ENCODE measurements around the gene MPEG1.

The MPEG1 gene

DNA sequence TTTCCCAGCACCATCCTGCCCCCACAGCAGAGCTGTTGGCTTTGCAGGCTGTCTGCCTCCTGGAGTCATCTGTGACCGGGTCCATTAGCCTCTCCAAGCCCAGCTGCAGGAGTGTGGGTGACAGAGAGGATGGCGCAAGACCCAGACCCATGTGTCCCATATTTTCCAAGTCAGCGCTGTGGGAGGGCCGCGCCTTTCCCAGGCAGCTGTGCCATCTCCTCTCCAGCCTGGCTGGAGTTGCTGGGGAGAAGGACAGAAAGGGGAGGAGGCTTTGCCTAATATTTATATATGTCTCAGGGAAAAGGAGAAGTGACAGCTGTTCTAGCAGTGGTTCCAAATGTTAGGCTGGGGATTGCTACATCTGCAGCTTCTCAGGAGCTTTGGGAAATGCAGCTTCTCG is 25.1 kb downstream of the MPEG1 start:
- H4K20me1 ChIP-seq (ENCODE audit: insufficient read depth, low read length): no peaks in the 10 kb centered on the region
- H3K79me2 ChIP-seq (ENCODE audit: low read length): no peaks in the 10 kb centered on the region
- H2AFZ ChIP-seq (ENCODE audit: low read length): no peak overlapping the region
- H3K27ac ChIP-seq (ENCODE audit: low read length): no peak overlapping the region
- H3K9me2 ChIP-seq (replicated peaks; ENCODE audit: insufficient read depth, low read length): no peaks in the 10 kb centered on the region
- no peak for DNase-seq
- no peaks in the 10 kb centered on the region for H3K4me1 ChIP-seq (ENCODE audit: low read length)
- no peak overlapping the region for H3K9ac ChIP-seq (ENCODE audit: low read length)
- no peak overlapping the region for H3K4me2 ChIP-seq (ENCODE audit: low read depth, low read length)
- no peaks in the 10 kb centered on the region for H3K27me3 ChIP-seq (replicated peaks; ENCODE audit: insufficient read depth, low read length)
- no peak for TF ChIP-seq EZH2phosphoT487 (IDR thresholded peaks at IDR 0.05; ENCODE audit: low read length)
- TF ChIP-seq, protein P1, sequence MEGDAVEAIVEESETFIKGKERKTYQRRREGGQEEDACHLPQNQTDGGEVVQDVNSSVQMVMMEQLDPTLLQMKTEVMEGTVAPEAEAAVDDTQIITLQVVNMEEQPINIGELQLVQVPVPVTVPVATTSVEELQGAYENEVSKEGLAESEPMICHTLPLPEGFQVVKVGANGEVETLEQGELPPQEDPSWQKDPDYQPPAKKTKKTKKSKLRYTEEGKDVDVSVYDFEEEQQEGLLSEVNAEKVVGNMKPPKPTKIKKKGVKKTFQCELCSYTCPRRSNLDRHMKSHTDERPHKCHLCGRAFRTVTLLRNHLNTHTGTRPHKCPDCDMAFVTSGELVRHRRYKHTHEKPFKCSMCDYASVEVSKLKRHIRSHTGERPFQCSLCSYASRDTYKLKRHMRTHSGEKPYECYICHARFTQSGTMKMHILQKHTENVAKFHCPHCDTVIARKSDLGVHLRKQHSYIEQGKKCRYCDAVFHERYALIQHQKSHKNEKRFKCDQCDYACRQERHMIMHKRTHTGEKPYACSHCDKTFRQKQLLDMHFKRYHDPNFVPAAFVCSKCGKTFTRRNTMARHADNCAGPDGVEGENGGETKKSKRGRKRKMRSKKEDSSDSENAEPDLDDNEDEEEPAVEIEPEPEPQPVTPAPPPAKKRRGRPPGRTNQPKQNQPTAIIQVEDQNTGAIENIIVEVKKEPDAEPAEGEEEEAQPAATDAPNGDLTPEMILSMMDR (IDR thresholded peaks at IDR 0.05; ENCODE audit: low read length): no peak
- TF ChIP-seq EZH2 (optimal IDR thresholded peaks at IDR 0.05; ENCODE audit: low read depth, low read length): no peak
- H3F3A ChIP-seq (ENCODE audit: insufficient read depth, low read length): no peaks in the 10 kb centered on the region
- H3K4me3 ChIP-seq (ENCODE audit: low read length): no peak overlapping the region
- no peaks in the 10 kb centered on the region for H3K36me3 ChIP-seq (replicated peaks; ENCODE audit: insufficient read depth, low read length)
- no peaks in the 10 kb centered on the region for H3K9me3 ChIP-seq (replicated peaks; ENCODE audit: insufficient read depth, low read length)

GRCh38 chr11:59187035-59187434 is 25.7 kb downstream of the MPEG1 start:
- no peak overlapping the region for H3K9ac ChIP-seq (ENCODE audit: low read length)
- H3K36me3 ChIP-seq (replicated peaks; ENCODE audit: insufficient read depth, low read length): no peaks in the 10 kb centered on the region
- no peaks in the 10 kb centered on the region for H3F3A ChIP-seq (ENCODE audit: insufficient read depth, low read length)
- DNase-seq: no peak
- TF ChIP-seq, protein P1 (IDR thresholded peaks at IDR 0.05; ENCODE audit: low read length): no peak
- no peak for TF ChIP-seq EZH2 (optimal IDR thresholded peaks at IDR 0.05; ENCODE audit: low read depth, low read length)
- no peak for TF ChIP-seq EZH2phosphoT487 (IDR thresholded peaks at IDR 0.05; ENCODE audit: low read length)
- H3K4me2 ChIP-seq (ENCODE audit: low read depth, low read length): no peak overlapping the region
- no peaks in the 10 kb centered on the region for H3K9me2 ChIP-seq (replicated peaks; ENCODE audit: insufficient read depth, low read length)
- H3K27me3 ChIP-seq (replicated peaks; ENCODE audit: insufficient read depth, low read length): no peaks in the 10 kb centered on the region
- H4K20me1 ChIP-seq (ENCODE audit: insufficient read depth, low read length): no peaks in the 10 kb centered on the region
- H2AFZ ChIP-seq (ENCODE audit: low read length): no peak overlapping the region
- no peak overlapping the region for H3K27ac ChIP-seq (ENCODE audit: low read length)
- H3K9me3 ChIP-seq (replicated peaks; ENCODE audit: insufficient read depth, low read length): no peaks in the 10 kb centered on the region
- no peaks in the 10 kb centered on the region for H3K4me1 ChIP-seq (ENCODE audit: low read length)
- H3K4me3 ChIP-seq (ENCODE audit: low read length): no peak overlapping the region
- no peaks in the 10 kb centered on the region for H3K79me2 ChIP-seq (ENCODE audit: low read length)

DNA sequence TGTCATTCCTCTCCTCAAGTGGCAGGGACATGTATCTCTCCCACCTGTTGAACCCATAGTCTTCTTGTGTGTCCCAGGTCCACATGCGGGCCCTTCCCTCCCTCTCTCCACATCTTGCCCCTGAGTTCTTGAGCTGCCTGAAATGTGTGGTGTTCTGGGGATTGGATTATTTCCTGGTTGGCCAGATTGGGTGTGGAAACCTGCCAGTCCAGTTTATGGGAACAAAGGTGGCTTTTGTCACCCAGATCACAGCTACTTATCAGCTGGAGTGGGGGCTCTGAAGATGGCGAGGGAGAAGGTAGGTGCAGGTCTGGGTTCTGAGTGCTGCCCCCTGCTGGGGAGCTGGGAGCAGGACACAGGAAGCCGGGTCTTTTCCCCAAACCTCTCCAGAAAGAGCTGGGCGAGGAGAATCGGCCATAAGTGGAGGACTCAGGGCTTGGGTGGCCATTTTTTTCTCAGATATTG is 26.6 kb downstream of the MPEG1 start:
- Histone ChIP-seq H2AFZ (ENCODE audit: low read length) (no peak overlapping the region), H3K36me3 (replicated peaks; ENCODE audit: insufficient read depth, low read length) (no peaks in the 10 kb centered on the region), H3K4me2 (ENCODE audit: low read depth, low read length) (no peak overlapping the region)

More for the DNA sequence above, 26.6 kb downstream of the MPEG1 start:
- DNase-seq: no peak
- no peak for TF ChIP-seq EZH2 (optimal IDR thresholded peaks at IDR 0.05; ENCODE audit: low read depth, low read length)
- TF ChIP-seq, protein P1 (IDR thresholded peaks at IDR 0.05; ENCODE audit: low read length): peak; percentile 56
- TF ChIP-seq EZH2phosphoT487 (IDR thresholded peaks at IDR 0.05; ENCODE audit: low read length): no peak
- Histone ChIP-seq H3K9me3 (replicated peaks; ENCODE audit: insufficient read depth, low read length) (no peaks in the 10 kb centered on the region), H3K4me1 (ENCODE audit: low read length) (no peaks in the 10 kb centered on the region), H3K4me3 (ENCODE audit: low read length) (no peak overlapping the region), H3K9me2 (replicated peaks; ENCODE audit: insufficient read depth, low read length) (no peaks in the 10 kb centered on the region), H3K9ac (ENCODE audit: low read length) (no peak overlapping the region), H3K79me2 (ENCODE audit: low read length) (no peaks in the 10 kb centered on the region), H3F3A (ENCODE audit: insufficient read depth, low read length) (no peaks in the 10 kb centered on the region), H3K27me3 (replicated peaks; ENCODE audit: insufficient read depth, low read length) (no peaks in the 10 kb centered on the region), H4K20me1 (ENCODE audit: insufficient read depth, low read length) (no peaks in the 10 kb centered on the region), H3K27ac (ENCODE audit: low read length) (no peak overlapping the region)

All from MM.1S (cell line).